GM19372 (cell line): ENCODE results near the gene SIX2.
"Not testable (repeated sequence)": the region's sequence is repeated elsewhere in the genome, so short reads cannot be mapped to it uniquely, and the experiment has no call there.

ENCODE experiments used
- ATAC-seq: cut with Tn5 transposase; IDR thresholded peaks from one replicate; pipeline ENCODE4 v1.9.1; 2021; ENCODE audit warnings: mild to moderate bottlenecking, low read depth, moderate library complexity; ENCODE audit not compliant: unreplicated experiment

Gene SIX2

GRCh38 chr2:45009303-45009927, at the start of gene SIX2:
Gene SIX2 (minus strand): TSS chr2:45009452. CDS start chr2:45009110, 342 bp downstream.
- ATAC-seq: no peak

GRCh38 chr2:45055162-45055605, 45.9 kb upstream of the SIX2 start:
- ATAC-seq: no peak

GRCh38 chr2:45053966-45054365, 44.7 kb upstream of the SIX2 start:
- ATAC-seq: no peak

DNA sequence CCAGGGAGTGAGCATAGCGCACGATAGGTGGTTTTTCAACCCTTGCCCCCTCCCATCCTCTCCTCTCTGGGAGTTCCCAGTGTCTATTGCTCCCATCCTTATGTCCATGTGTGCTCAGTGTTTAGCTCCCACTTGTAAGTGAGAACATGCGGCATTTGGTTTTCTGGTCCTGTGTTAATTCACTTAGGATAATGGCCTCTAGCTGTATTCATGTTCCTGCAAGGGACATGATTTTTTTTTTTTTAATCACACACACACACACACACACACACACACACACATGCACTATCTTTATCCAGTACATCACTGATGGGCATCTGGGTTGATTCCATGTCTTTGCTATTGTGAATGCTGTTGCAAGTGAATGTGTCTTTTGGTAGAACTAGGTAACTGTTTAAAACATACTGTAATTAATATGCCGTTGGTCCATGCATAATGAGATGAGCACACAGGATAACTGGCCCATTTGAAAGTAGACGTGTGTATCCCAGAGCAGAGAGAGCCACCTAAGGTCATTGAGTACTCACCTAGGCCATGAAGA, 43.2 kb upstream of the SIX2 start:
- no peak for ATAC-seq

- no peak for ATAC-seq
These were observed 40.5 kb upstream of the SIX2 start for GRCh38 chr2:45049569-45050336.

DNA sequence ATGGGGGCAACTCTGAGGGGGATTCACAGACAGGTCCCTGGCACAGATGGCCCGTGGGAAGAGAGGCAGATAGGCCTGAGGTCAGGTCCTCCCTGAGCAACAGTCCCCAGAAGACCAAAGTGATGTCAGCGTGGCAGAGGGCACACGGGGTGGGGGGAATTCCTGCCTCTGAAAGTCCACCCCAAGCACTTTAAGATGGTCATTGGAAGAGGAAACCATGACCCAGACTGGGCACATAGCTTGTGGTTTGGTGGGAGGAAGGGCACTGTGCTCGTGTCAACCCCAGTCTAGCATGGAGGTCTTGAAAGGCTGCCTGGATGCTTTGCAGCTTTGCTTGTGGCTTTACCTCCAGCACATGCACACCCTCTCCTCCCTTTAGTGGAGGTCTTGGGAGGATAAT, 38.0 kb upstream of the SIX2 start:
- no peak for ATAC-seq

GRCh38 chr2:45046786-45047185, 37.5 kb upstream of the SIX2 start:
- ATAC-seq: no peak

DNA sequence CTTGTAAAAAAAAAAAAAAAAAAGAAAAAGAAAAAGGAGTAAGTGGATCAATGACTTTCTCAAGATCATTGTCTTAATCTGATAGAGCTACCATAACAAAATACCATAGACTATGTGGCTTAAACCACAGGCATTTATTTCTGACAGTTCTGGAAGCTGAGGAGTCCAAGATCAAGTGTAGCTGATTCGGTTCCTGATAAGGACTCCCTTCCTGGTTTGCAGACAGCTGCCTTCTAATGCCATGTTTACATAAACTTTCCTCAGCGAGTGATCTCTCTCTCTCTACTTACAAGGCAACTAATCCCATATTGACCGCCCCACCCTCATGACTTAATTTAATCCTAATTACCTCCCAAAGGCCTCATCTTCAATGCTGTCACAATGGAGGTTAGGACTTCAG, 36.5 kb upstream of the SIX2 start:
- no peak for ATAC-seq

GRCh38 chr2:45044916-45045315, 35.7 kb upstream of the SIX2 start:
- ATAC-seq: no peak

DNA sequence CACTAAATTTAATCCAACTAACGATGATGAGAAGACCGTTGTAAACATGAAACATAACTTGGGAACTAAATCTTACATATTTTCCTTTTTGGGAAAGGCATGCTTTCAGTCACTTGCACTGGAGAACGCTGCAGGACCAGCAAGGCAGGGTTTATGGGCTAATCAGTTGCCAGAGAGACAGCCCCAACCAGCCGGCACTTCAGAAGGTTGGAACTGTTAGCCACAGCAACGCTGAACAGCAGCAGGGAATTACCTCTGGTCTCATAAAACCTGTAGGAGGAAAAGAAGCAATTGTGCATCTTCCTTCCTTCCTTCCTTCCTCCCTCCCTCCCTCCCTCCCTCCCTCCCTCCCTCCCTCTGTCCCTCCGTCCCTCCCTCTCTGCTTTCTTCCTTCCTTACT, 33.9 kb upstream of the SIX2 start:
- ATAC-seq: no peak

- no peak for ATAC-seq
These were observed 33.1 kb upstream of the SIX2 start for GRCh38 chr2:45042401-45042800.

- no peak for ATAC-seq
These were observed 31.5 kb upstream of the SIX2 start for GRCh38 chr2:45040786-45041185.

DNA sequence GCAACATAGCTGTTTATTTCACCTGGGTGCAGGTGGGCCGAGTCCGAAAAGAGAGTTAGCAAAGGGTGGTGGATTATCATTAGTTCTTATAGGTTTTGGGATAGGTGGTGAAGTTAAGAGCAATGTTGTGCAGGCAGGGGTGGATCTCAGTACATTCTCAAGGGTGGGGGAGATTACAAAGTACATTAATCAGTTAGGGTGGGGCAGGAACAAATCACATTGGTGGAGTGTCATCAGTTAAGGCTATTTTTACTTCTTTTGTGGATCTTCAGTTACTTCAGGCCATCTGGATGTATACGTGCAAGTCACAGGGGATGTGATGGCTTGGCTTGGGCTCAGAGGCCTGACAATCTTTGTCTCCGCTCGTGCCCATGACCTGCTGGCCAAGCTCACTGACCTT, 30.6 kb upstream of the SIX2 start:
- ATAC-seq: not testable (repeated sequence)

- not testable (repeated sequence) for ATAC-seq
These were observed 29.6 kb upstream of the SIX2 start for GRCh38 chr2:45038861-45039260.

DNA sequence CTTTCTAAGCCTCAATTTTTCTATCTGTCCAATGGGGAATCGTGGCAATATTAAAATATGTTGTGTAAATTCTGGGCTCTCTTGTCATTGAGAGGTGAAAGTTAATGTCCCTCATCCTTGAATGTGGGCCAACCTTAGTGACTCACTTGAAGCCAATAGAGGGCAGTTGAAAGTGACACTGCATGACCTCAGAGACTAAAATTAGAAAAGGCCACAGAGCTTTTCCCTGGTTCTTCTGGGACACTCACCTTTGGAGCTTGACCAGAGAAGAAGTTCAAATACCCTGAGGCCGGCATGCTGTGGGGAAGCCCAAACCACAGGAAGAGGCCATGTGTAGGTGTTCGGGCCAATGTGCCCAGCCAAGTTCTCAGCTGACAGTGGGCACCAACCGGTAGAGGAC, 24.1 kb upstream of the SIX2 start:
- no peak for ATAC-seq

GRCh38 chr2:45031028-45031427, 21.8 kb upstream of the SIX2 start:
- no peak for ATAC-seq

GRCh38 chr2:45030553-45030952, 21.3 kb upstream of the SIX2 start:
- no peak for ATAC-seq

GRCh38 chr2:45029215-45029614, 20.0 kb upstream of the SIX2 start:
- no peak for ATAC-seq

DNA sequence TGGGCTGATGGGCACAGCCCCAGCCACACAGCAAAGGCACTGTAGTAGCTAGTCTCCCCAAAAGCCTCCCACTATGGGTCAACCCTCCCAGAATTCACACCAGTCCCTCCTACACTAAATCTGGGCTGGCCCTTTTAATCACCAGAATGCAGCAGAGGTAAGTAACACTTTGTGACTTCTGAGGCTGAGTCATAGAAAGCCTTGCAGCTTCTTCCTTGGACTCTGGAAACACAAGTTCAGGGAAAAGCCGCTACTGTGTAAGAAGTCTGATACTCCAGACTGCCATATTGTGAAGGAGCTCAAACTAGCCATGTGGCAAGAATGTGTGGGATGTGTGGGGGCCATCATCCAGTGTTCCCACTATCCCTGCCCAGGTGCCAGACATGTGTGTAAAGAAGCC, 19.0 kb upstream of the SIX2 start:
- ATAC-seq: no peak

DNA sequence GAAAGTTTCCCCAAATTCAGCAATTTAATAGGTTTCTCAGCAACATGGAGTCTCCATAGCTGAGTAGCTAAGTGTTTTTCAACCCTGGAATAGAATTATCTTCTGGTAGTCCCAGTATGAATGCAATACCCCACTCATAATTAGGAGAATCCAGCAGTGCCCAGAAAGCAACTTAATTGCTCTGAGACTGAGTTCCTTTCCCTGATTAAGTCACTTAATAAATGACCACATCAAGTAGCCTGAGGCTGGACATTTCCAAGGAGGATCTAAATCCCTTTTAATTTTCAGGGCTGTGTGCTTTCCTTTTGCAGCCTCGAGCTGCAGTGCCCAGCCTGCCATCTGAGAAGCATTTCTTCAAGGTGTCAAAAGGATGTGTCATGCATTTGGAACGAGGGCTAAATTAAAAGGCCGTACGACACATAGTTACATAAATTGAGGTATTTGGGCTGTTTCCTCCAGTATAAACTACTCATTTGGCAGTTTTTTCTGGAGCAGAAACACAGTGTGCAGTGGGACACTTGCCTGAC, 17.7 kb upstream of the SIX2 start:
- no peak for ATAC-seq

GRCh38 chr2:45024600-45025291, 15.5 kb upstream of the SIX2 start:
- no peak for ATAC-seq
